Endothelial cell (in vitro differentiated cells): ENCODE measurements around the gene ZDHHC18. TPM values are rescaled to one million over a fixed set of nuclear protein-coding genes. Genes with fewer than 3 reads are reported as not detected.
"Not testable (repeated sequence)": the region's sequence is repeated elsewhere in the genome, so short reads cannot be mapped to it uniquely, and the experiment has no call there.

ENCODE experiments used
- DNase-seq: peaks from one replicate; pipeline ENCODE4 v3.0.0; 2021; ENCODE audit warnings: low spot score
- H3K27ac Mint-ChIP-seq: one replicate; pipeline ENCODE4 v1.8.0; 2021; ENCODE audit warnings: mixed read lengths, inconsistent platforms; ENCODE audit not compliant: unreplicated experiment
- H3K27me3 Mint-ChIP-seq: one replicate; pipeline ENCODE4 v1.8.0; 2021; ENCODE audit warnings: mild to moderate bottlenecking, moderate library complexity, mixed read lengths, inconsistent platforms; ENCODE audit not compliant: unreplicated experiment
- H3K36me3 Mint-ChIP-seq: one replicate; pipeline ENCODE4 v1.8.0; 2021; ENCODE audit warnings: mild to moderate bottlenecking, low read depth, mixed read lengths, inconsistent platforms; ENCODE audit not compliant: unreplicated experiment
- H3K4me1 Mint-ChIP-seq: one replicate; pipeline ENCODE4 v1.8.0; 2021; ENCODE audit warnings: mild to moderate bottlenecking, mixed read lengths, inconsistent platforms; ENCODE audit not compliant: unreplicated experiment
- H3K4me3 Mint-ChIP-seq: one replicate; pipeline ENCODE4 v1.8.0; 2021; ENCODE audit warnings: mild to moderate bottlenecking, mixed read lengths, inconsistent platforms; ENCODE audit not compliant: unreplicated experiment
- H3K9me3 Mint-ChIP-seq: one replicate; pipeline ENCODE4 v1.8.0; 2021; ENCODE audit warnings: mixed read lengths, inconsistent platforms; ENCODE audit not compliant: unreplicated experiment
- total RNA-seq: library from RNA; stranded (reverse); fragmentation: NEBNext Ultra II Directional; extraction: Animal tissue kit (Norgen Biotek cat#: 25700); gene quantifications from one replicate; pipeline ENCODE4 v1.2.1, GENCODE V29; 2021; ENCODE audit not compliant: unreplicated experiment
- TF ChIP-seq, protein P1 (sequence below): fragments of 200-600 bp; sonication (generic); IDR thresholded peaks from one replicate; pipeline ENCODE4 v1.5.0; 2021; ENCODE audit warnings: antibody characterized with exemption; ENCODE audit not compliant: unreplicated experiment

Gene ZDHHC18
- total RNA-seq, 1 donor from 2014 or later, result 32.4 TPM

DNA sequence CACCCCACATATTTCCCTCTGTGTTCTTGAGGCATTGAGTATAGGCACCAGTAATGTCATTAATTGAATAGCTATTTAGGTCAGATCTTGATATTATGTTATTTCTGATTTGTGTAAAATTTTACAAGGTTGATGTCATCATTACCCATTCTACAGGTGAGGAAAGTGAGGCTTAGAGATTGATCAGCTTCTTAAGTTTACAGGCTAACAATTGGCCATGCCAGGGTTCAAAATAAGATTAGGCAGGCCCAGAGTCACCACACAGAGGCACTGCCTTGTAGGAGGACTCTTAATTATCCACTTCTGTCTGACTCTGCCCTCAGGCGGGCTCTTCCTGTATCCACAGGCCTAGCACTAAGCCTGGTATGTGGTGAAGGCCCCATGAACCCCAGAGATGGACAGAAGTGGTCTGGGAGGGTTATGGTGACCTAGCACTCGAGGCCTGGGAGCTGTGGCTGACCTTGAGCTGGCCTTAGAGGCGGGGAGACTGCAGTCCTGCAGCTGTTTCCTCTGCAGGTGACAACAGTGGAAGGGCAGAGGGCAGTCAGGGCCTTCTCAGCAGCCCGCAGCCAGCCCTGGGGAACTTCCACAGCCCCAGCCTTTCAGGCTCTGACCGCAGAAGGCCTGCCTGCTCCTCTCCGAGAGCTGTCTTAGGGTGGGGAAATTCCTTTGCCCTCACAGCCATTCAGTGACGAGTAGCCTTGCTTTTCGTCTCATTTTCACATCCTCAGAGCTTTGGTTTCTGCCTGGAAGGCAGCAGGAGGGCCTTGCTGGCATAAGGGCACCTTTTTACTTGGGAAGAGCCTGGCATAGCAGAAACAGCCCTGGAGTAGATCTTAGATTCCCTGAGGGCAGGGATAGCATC lies 12.2 kb downstream of the ZDHHC18 start:
- TF ChIP-seq, protein P1, sequence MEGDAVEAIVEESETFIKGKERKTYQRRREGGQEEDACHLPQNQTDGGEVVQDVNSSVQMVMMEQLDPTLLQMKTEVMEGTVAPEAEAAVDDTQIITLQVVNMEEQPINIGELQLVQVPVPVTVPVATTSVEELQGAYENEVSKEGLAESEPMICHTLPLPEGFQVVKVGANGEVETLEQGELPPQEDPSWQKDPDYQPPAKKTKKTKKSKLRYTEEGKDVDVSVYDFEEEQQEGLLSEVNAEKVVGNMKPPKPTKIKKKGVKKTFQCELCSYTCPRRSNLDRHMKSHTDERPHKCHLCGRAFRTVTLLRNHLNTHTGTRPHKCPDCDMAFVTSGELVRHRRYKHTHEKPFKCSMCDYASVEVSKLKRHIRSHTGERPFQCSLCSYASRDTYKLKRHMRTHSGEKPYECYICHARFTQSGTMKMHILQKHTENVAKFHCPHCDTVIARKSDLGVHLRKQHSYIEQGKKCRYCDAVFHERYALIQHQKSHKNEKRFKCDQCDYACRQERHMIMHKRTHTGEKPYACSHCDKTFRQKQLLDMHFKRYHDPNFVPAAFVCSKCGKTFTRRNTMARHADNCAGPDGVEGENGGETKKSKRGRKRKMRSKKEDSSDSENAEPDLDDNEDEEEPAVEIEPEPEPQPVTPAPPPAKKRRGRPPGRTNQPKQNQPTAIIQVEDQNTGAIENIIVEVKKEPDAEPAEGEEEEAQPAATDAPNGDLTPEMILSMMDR, result no peak
- no peak for DNase-seq
- Mint-ChIP-seq H3K27me3 (peaks cover 3% of the 10 kb centered on the region), H3K27ac (no peak overlapping the region), H3K36me3 (peaks cover 26% of the 10 kb centered on the region), H3K9me3 (no peaks in the 10 kb centered on the region), H3K4me3 (peak overlapping the region; percentile 48), H3K4me1 (no peaks in the 10 kb centered on the region)

DNA sequence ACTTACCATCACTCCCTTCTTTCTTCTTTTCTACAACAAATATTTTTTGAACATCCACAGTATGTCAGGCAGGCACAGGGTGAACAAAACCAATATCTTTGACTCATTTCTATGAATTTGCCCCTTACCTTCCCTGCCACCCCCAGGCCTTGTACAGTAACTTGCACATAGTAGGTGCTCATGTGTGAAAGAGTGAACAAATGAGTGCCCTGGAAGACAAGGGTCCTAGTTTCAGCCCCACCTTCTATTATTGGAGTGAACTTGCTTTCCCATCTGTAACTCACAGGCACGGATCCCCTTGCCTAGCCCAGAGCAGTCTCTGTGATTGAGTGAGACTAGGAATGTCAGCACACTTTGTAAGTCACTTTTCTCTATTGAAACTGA lies 12.8 kb downstream of the ZDHHC18 start:
- Mint-ChIP-seq H3K4me1 (no peaks in the 10 kb centered on the region), H3K27me3 (peaks cover 2% of the 10 kb centered on the region), H3K36me3 (peaks cover 22% of the 10 kb centered on the region), H3K4me3 (peak overlapping the region; percentile 21), H3K9me3 (no peaks in the 10 kb centered on the region), H3K27ac (no peak overlapping the region)
- no peak for DNase-seq
- TF ChIP-seq, protein P1, result no peak

DNA sequence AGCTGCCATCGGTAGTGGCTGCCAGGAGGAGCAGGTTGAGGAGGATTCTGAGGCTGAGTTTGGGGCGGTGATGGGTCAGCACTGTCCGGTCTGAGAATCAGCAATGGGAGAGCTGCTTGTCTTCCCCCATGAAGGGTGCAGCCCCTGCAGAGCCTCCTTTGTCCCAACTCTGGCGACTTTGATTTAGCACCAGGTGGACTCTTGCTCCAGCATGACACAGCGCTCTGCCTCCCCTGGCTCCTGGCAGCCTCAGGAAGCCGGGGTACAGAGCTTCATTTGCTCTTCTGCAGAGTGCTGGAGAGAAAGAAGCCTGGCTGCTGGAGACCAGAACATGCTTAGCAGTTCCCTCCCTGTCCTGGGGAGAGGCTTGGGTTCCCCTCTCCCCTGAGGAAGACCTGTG lies 13.3 kb downstream of the ZDHHC18 start:
- peaks cover 17% of the 10 kb centered on the region for H3K36me3 Mint-ChIP-seq
- no peak overlapping the region for H3K4me3 Mint-ChIP-seq
- no peaks in the 10 kb centered on the region for H3K9me3 Mint-ChIP-seq
- no peak for DNase-seq
- H3K27me3 Mint-ChIP-seq, result peaks cover 2% of the 10 kb centered on the region
- TF ChIP-seq, protein P1, result no peak
- H3K4me1 Mint-ChIP-seq, result no peaks in the 10 kb centered on the region
- H3K27ac Mint-ChIP-seq, result no peak overlapping the region

DNA sequence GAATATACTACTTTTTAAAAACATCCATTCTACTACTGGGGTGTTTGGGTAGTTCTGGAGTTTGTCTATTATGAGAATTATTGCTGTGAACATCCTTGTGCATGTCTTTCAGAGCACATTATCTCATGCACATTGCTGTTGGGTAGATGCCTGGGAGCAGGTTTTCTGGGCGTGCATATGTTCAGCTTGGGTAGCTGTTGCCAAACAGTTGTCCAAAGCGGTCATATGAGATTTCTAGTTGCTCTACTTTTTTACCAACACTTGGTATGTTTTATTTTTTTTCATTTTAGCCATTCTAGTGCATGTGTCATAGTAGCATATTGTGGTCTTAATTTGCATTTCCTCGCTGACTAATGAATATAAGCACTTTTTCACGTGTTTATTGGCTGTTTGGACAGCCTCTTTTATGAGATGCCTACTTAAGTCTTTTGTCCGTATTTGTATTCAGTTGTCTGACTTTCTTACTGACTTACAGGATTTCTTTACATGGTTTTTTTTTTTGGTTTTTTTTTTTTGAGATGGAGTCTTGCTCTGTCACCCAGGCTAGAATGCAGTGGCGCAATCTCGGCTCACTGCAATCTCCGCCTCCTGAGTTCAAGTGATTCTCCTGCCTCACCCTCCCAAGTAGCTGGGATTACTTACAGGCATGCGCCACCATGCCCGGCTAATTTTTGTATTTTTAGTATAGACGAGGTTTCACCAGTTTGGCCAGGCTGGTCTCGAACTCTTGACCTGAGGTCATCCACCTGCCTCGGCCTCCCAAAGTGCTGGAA lies 18.1 kb downstream of the ZDHHC18 start:
- DNase-seq, result no peak

DNA sequence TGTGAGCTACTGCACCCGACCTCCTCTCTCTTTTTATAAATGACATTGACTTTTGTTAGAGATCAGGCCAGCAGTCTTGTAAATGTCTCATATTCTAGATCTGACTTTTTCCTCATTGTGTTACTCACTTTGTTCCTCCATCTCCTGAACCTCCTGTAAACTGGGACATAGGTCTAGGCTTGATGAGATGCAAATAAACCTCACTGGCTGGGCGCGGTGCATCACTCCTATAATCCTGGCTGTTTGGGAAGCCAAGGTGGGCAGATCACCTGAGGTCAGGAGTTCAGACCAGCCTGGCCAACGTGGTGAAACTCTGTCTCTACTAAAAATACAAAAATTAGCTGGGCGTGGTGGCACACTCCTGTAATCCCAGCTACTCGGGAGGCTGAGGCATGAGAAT lies 21.3 kb downstream of the ZDHHC18 start:
- not testable (repeated sequence) for H3K9me3 Mint-ChIP-seq, H3K27me3 Mint-ChIP-seq, DNase-seq, H3K4me3 Mint-ChIP-seq, H3K27ac Mint-ChIP-seq, H3K4me1 Mint-ChIP-seq
- H3K36me3 Mint-ChIP-seq, result peaks cover 28% of the 10 kb centered on the region

More for the DNA sequence above, 18.1 kb downstream of the ZDHHC18 start:
- TF ChIP-seq, protein P1, result no peak
- H3K4me1 Mint-ChIP-seq, result no peaks in the 10 kb centered on the region
- H3K36me3 Mint-ChIP-seq, result peaks cover 13% of the 10 kb centered on the region
- H3K27ac Mint-ChIP-seq, result no peak overlapping the region
- no peaks in the 10 kb centered on the region for H3K9me3 Mint-ChIP-seq
- H3K4me3 Mint-ChIP-seq, result no peak overlapping the region
- H3K27me3 Mint-ChIP-seq, result peaks cover 4% of the 10 kb centered on the region
